ENCODE data around the gene NACC1. TPM values are rescaled to one million over a fixed set of nuclear protein-coding genes. Genes with fewer than 3 reads are reported as not detected.

The NACC1 gene
- total RNA-seq, 1 donor = 95.0 TPM

DNA sequence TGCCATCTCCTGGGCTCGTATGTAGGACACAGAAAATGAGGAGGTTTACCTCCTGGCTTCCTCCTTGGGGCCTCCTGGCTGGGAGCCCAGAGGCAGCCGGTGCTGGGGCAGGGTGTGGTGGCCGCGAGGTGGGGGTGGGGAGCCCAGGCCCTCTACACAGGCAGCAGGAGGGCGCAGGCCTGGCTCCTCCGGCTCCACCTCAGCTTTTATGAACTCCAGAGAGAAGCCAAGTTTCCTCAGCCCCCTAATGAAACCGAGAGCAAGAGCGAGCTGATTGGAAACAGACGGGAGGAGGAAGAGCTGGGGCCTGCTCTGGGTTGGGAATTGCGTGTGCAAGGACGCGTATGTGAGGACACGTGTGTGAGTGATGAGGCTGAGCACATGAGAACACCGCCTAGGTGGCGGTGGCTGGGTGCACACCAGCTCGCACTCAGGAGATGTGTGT lies 38.5 kb upstream of the NACC1 start:
- peak; percentile 71 for DNase-seq (ENCODE audit: low read depth)
- TF ChIP-seq CTCF (IDR thresholded peaks at IDR 0.05; ENCODE audit: insufficient read depth, low read depth, low read length) = no peak
- H3K4me3 ChIP-seq (ENCODE audit: low read depth, low read length) = no peak overlapping the region

DNA sequence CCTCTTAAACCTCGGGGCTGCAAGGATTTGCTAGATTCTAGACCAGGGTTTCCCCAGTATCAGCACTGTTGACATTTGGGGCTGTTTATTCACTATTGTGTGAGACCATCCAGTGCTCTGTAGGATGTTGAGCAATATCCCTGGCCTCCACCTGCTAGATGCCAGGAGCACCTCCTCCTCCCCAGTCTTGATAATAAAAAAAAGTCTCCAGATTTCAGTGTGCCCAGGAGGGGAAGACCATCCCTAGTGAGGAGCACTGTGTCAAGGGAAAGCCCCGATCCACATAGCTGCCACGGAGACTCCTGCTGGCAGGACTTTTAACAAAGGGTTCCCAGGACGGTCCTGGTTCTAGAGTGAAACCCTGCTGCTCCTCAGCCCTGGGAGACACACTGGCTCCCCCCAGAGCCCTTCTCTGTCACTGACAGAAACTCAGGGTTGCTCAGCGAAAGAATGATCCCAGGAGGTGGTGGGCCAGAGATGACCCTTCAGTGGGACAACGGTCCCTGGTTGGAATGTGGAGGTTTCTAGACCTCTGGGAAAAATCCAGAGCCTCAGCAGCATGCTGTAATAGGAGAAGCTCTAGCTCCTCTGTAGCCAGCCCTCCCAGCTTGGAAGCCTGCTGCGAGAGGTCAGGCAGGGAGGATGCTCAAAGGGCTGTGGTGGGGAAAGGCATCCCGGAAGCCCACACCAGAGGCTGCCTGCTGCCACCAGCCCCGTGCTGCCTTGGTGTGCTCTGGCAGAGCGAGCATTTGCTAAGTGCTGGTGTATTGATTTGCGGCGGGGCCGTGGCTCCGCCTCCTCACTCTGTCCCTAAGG lies 35.7 kb upstream of the NACC1 start:
- peak; percentile 56 for DNase-seq (ENCODE audit: low read depth)
- peak; percentile 51 for TF ChIP-seq CTCF (IDR thresholded peaks at IDR 0.05; ENCODE audit: insufficient read depth, low read depth, low read length)
- H3K4me3 ChIP-seq (ENCODE audit: low read depth, low read length) = no peak overlapping the region

- no peak for TF ChIP-seq CTCF (IDR thresholded peaks at IDR 0.05; ENCODE audit: insufficient read depth, low read depth, low read length)
- H3K4me3 ChIP-seq (ENCODE audit: low read depth, low read length) = no peak overlapping the region
- DNase-seq (ENCODE audit: low read depth) = no peak
Observed at GRCh38 chr19:13083008-13083404, 35.1 kb upstream of the NACC1 start.

DNA sequence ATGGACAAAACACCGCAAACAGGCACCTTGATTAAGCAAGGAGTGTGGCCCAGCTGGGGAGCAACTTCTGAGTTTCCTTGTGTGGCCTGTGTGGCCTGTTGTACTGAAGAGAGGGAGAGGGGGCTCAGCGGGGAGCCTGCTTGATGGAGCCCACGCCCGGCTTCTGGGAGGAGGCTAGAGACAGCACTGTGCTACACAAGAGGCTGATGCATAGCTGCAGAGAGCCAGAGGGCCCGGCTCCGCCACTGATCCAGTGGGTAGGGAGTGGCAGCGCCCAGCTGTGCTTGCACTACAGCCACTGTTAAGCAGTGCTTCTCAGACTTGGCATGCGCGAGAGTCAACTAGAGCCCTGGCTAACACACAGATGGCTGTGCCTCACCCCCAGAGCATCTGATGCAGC lies 34.4 kb upstream of the NACC1 start:
- H3K4me3 ChIP-seq (ENCODE audit: low read depth, low read length) = no peak overlapping the region
- no peak for DNase-seq (ENCODE audit: low read depth)
- TF ChIP-seq CTCF (IDR thresholded peaks at IDR 0.05; ENCODE audit: insufficient read depth, low read depth, low read length) = no peak

GRCh38 chr19:13085666-13086065 lies 32.4 kb upstream of the NACC1 start:
- H3K4me3 ChIP-seq (ENCODE audit: low read depth, low read length) = no peak overlapping the region
- no peak for DNase-seq (ENCODE audit: low read depth)
- TF ChIP-seq CTCF (IDR thresholded peaks at IDR 0.05; ENCODE audit: insufficient read depth, low read depth, low read length) = no peak

DNA sequence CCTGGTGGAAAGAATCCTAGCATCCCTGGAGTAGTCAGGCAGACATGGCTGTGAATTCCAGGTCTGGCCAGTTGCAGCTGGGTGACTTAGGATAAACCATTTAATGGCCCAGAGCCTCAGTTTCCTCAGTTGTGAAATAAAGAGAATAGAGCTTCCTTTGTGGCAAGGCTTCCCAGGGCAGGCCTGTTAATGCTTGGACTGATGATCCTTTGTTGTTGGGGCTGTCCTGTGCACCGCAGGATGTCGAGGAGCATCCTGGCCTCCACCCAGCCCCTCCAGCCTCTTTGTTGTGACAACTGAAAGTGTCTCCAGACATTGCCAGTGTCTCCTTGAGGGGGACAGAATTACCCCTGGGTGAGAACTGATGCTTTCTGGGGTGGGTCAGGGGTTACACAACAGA lies 31.7 kb upstream of the NACC1 start:
- no peak overlapping the region for H3K4me3 ChIP-seq (ENCODE audit: low read depth, low read length)
- DNase-seq (ENCODE audit: low read depth) = no peak
- TF ChIP-seq CTCF (IDR thresholded peaks at IDR 0.05; ENCODE audit: insufficient read depth, low read depth, low read length) = no peak

- TF ChIP-seq CTCF (IDR thresholded peaks at IDR 0.05; ENCODE audit: insufficient read depth, low read depth, low read length) = no peak
- H3K4me3 ChIP-seq (ENCODE audit: low read depth, low read length) = no peak overlapping the region
- no peak for DNase-seq (ENCODE audit: low read depth)
Observed at GRCh38 chr19:13087295-13087694, 30.8 kb upstream of the NACC1 start.

Data from fibroblast of villous mesenchyme (primary cell).